Measurements from ENCODE around the gene MYO10.

MYO10 gene

GRCh38 chr5:16744164-16744880 is 191.8 kb downstream of the MYO10 start:
- TF ChIP-seq TAF1 (IDR thresholded peaks at IDR 0.05; ENCODE audit: low read depth) (no peak), REST (IDR thresholded peaks at IDR 0.05; ENCODE audit: low read depth) (no peak)

- no peak for TF ChIP-seq TAF1 (IDR thresholded peaks at IDR 0.05; ENCODE audit: low read depth)
Measured at GRCh38 chr5:16742938-16743337, 193.2 kb downstream of the MYO10 start.

GRCh38 chr5:16740811-16741392 is 195.2 kb downstream of the MYO10 start:
- TF ChIP-seq TEAD4 (IDR thresholded peaks at IDR 0.05): no peak
- no peak for TF ChIP-seq REST (IDR thresholded peaks at IDR 0.05; ENCODE audit: low read depth)
- no peak for TF ChIP-seq USF1 (IDR thresholded peaks at IDR 0.05)
- TF ChIP-seq NFIC (IDR thresholded peaks at IDR 0.05): no peak
- TF ChIP-seq EGR1 (IDR thresholded peaks at IDR 0.05): no peak
- no peak for TF ChIP-seq ZBTB7A (IDR thresholded peaks at IDR 0.05; ENCODE audit: low read depth)
- no peak for TF ChIP-seq CREB1 (IDR thresholded peaks at IDR 0.05; ENCODE audit: low read depth)
- TF ChIP-seq EP300 (IDR thresholded peaks at IDR 0.05; ENCODE audit: borderline replicate concordance): no peak
- TF ChIP-seq TCF12 (IDR thresholded peaks at IDR 0.05; ENCODE audit: low read depth): no peak
- no peak for TF ChIP-seq FOXM1 (IDR thresholded peaks at IDR 0.05; ENCODE audit: borderline replicate concordance, low read depth)
- no peak for TF ChIP-seq TAF1 (IDR thresholded peaks at IDR 0.05; ENCODE audit: low read depth)
- no peak for TF ChIP-seq YY1 (IDR thresholded peaks at IDR 0.05; ENCODE audit: low read depth)
- no peak for TF ChIP-seq CEBPB (IDR thresholded peaks at IDR 0.05)
- TF ChIP-seq RAD21 (IDR thresholded peaks at IDR 0.05; ENCODE audit: low read depth): no peak
- no peak for TF ChIP-seq MAX (IDR thresholded peaks at IDR 0.05)

- TF ChIP-seq RAD21 (IDR thresholded peaks at IDR 0.05; ENCODE audit: low read depth) (no peak), TEAD4 (IDR thresholded peaks at IDR 0.05) (no peak), CREB1 (IDR thresholded peaks at IDR 0.05; ENCODE audit: low read depth) (no peak), FOXM1 (IDR thresholded peaks at IDR 0.05; ENCODE audit: borderline replicate concordance, low read depth) (no peak), EGR1 (IDR thresholded peaks at IDR 0.05) (no peak), EP300 (IDR thresholded peaks at IDR 0.05; ENCODE audit: borderline replicate concordance) (no peak), NFIC (IDR thresholded peaks at IDR 0.05) (no peak), CEBPB (IDR thresholded peaks at IDR 0.05) (no peak), TAF1 (IDR thresholded peaks at IDR 0.05; ENCODE audit: low read depth) (no peak)
Measured at GRCh38 chr5:16740066-16740810, 195.8 kb downstream of the MYO10 start.

- TF ChIP-seq EP300 (IDR thresholded peaks at IDR 0.05; ENCODE audit: borderline replicate concordance) (no peak), YY1 (IDR thresholded peaks at IDR 0.05; ENCODE audit: low read depth) (no peak), TCF12 (IDR thresholded peaks at IDR 0.05; ENCODE audit: low read depth) (no peak), CREB1 (IDR thresholded peaks at IDR 0.05; ENCODE audit: low read depth) (no peak), MAX (IDR thresholded peaks at IDR 0.05) (no peak), REST (IDR thresholded peaks at IDR 0.05; ENCODE audit: low read depth) (no peak), TEAD4 (IDR thresholded peaks at IDR 0.05) (no peak)
Measured at GRCh38 chr5:16737620-16738364, 198.3 kb downstream of the MYO10 start.
